KOPT-K1 (cell line): ENCODE data around the gene UGT3A1.
"Not testable (repeated sequence)": the region's sequence is repeated elsewhere in the genome, so short reads cannot be mapped to it uniquely, and the experiment has no call there.

Source experiments
- H3K27ac ChIP-seq: fragments of 200-600 bp; sonication (generic); 2 replicates; pipeline ENCODE4 v1.5.1; 2016; ENCODE audit warnings: antibody characterized with exemption, mild to moderate bottlenecking, low read depth, low read length; ENCODE audit not compliant: poor library complexity, severe bottlenecking
- H3K36me3 ChIP-seq: fragments of 200-600 bp; sonication (generic); 2 replicates; pipeline ENCODE4 v1.5.1; 2017; ENCODE audit warnings: antibody characterized with exemption, mild to moderate bottlenecking, low read length, moderate library complexity; ENCODE audit not compliant: insufficient read depth
- H3K9me3 ChIP-seq: fragments of 200-600 bp; sonication (generic); 2 replicates; pipeline ENCODE4 v1.5.1; 2017; ENCODE audit warnings: antibody characterized with exemption, low read length, mild to moderate bottlenecking; ENCODE audit not compliant: insufficient read depth, poor library complexity, severe bottlenecking

Gene UGT3A1

DNA sequence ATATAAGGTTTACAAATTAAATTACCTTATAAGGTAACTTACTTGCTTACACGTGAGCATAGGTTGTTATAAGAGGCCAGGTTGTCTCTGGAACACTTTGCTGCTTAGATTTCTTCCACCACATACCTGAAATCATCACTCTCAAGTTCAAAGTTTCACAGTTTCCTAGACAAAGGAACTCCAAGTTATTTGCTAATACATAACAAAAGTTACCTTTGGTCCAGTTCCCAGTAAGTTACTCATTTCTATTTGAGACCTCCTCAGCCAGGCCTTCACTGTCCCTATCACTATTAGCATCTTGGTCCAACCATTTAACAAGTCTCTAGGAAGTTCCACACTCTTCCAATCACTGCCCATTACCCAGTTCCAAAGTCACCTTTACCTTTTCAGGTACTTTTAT, 18.5 kb upstream of the UGT3A1 start:
- Histone ChIP-seq H3K9me3 (peaks cover 47% of the 10 kb centered on the region), H3K36me3 (no peaks in the 10 kb centered on the region), H3K27ac (no peak overlapping the region)

DNA sequence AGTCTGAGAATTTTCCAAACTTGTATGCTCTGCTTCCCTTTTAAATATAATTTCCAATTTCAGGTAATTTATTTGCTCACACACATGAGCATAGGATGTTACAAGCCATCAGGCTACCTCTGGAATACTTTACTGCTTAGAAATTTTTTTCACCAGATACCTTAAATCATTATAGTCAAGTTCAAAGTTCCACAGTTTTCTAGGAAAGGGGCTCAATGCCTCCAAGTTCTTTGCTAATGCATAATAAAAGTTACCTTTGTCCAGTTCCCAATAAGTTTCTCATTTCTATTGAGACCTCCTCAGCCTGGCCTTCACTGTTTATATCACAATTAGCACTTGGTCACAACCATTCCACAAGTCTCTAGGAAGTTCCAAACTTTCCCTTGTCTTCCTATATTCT, 16.2 kb upstream of the UGT3A1 start:
- Histone ChIP-seq H3K9me3 (peaks cover 24% of the 10 kb centered on the region), H3K36me3 (no peaks in the 10 kb centered on the region), H3K27ac (no peak overlapping the region)

DNA sequence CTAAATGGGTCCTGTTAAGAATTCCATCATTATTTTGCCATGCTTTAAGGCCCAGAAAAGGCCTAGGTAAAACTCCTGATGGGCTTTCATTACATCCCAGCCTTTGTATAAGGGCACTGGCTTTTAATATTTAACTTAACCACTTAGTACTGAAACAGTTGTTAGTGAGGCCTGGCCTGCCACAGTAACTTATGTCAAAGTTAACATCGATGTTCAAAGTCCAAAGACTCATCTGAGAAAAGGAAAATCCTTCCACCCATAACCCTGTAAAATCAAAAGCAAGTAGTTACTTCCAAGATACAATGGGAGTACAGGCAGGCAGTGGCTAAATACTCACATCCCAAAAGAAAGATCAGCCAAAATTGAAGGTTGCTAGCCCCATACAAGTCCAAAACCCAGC, 15.0 kb upstream of the UGT3A1 start:
- Histone ChIP-seq H3K27ac (no peak overlapping the region), H3K36me3 (no peaks in the 10 kb centered on the region), H3K9me3 (peaks cover 22% of the 10 kb centered on the region)

DNA sequence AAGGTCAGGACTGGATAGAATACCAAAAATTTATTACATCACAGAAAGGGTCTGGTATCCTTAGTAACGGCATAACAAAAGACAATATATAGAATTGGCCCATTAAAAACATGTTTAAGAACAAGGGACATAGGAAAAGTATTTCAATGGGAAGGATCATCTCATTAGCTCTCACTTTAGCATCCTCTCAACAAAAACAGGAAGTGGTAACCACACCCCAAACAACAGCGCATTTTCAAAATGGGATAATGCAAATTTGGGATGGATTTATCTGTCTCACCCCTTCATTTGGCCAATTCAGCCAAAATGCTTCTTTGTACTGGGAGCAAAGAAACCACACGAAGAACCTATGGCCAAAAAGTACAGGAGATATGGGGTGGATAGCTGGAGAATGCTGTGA, 9.8 kb upstream of the UGT3A1 start:
- Histone ChIP-seq H3K27ac (no peak overlapping the region), H3K9me3 (no peaks in the 10 kb centered on the region), H3K36me3 (no peaks in the 10 kb centered on the region)

DNA sequence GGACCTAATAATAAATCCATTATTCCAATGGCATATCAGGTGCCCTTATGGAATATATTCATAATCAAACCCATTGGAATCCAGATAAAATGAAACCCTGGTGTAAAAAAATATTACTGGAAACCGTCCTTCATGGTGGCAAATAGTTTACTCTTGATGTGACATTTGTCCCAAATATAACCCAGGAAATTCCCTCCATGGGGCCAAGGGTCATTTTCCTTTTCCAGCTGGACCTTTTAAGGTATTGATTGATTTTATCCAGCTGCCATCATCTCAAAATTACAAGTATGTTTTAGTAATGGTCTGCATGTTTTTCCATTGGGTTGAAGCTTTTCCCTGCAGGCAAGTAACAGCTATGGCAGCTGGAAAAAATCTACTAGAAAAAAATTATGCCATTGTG, 8.4 kb upstream of the UGT3A1 start:
- H3K9me3 ChIP-seq = no peaks in the 10 kb centered on the region

DNA sequence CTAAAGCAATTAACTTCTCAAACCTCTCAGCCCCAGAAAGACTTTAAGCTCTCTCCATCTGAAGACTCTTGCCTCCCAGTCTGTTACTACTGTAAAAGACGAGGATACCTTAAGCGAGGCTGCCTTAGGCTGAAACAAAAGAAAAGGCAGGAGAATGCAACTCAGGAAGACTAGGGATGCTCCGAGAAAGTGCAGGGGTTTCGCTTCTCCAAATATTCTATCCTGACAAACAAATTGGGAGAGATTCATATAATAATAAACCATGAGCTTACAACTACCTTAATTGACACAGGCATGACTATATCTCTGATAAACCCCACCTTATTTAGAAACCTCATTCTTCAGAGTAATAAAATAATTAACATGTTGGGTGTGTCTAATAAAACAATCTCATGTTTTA, 4.9 kb upstream of the UGT3A1 start:
- Histone ChIP-seq H3K9me3 (no peaks in the 10 kb centered on the region), H3K27ac (no peak overlapping the region), H3K36me3 (no peaks in the 10 kb centered on the region)

More for the DNA sequence above, 8.4 kb upstream of the UGT3A1 start:
- Histone ChIP-seq H3K36me3 (no peaks in the 10 kb centered on the region), H3K27ac (no peak overlapping the region)

DNA sequence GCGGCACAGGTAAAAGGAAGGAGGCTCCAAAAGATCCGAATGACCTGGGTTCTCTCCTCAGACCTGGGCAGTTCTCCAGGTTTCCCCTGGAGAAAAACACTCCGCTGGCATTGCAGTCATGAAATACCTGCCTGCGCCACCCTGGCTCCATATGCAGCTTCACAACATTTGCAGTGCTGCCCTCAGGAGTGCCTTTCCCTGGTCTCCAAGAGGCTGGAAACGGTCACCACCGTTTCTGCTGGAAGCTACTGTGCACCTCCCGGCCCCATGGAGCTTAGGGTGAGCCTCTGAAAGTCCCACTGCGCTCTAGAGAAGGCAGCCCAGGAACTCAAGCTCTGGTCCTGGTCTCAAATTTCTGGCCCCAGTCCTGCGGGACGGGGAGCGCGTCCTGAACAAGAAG, 670 bp downstream of the UGT3A1 start:
- H3K9me3 ChIP-seq = no peaks in the 10 kb centered on the region
- H3K36me3 ChIP-seq = no peaks in the 10 kb centered on the region
- H3K27ac ChIP-seq = no peak overlapping the region

DNA sequence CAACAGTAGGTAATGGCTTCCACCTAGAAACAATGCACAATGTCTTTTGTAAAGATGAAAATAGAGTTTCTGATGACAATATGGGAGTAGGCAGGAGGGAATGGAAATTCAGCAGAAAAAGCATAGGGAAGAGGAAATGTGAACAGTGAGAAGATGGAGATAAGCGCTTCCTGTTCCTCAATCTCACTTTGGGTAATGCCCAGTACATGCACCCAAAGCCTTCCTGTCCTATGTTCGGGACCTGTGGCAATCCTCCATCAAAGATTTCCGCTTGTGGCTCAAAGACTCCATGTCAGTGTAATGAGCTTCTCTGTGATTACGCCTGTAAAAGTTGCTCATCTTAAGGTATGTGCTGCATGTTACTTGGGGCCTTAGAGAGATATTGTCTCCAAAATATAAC, 2.7 kb downstream of the UGT3A1 start:
- no peaks in the 10 kb centered on the region for H3K9me3 ChIP-seq
- H3K36me3 ChIP-seq = no peaks in the 10 kb centered on the region
- no peak overlapping the region for H3K27ac ChIP-seq

DNA sequence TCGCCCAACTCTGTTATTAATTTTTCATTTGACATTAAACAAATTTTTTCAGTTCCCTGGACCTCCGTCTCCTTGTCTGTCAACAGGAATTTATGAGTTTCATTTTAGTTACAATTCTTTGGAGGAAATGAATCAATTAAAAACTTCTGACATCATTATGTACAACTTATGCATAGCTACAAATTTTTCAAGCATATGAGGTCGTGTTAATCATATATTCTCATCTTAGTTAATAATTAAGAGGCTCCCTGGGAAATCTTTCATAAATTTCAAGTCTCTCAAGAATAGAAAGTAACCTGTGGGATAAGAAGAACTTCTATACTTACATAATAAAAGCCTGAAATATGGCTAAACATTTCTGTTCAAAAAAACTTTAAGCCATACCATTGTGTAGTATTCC, 3.4 kb downstream of the UGT3A1 start:
- no peaks in the 10 kb centered on the region for H3K36me3 ChIP-seq
- H3K27ac ChIP-seq = no peak overlapping the region
- H3K9me3 ChIP-seq = peaks cover 4% of the 10 kb centered on the region

DNA sequence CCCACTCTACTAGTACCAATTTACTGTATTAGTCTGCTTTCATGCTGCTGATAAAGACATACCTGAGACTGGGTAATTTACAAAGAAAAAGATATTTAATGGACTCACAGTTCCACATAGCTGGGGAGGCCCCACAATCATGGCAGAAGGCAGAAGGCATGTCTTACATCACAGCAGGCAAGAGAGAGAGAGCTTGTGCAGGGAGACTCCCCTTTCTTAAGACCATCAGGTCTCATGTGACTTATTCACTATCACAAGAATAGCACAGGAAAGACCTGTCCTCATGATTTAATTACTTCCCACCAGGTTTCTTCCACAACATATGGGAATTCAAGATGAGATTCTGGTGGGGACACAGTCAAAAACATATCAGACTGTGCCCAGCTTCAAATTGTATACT, 11.5 kb downstream of the UGT3A1 start:
- no peak overlapping the region for H3K27ac ChIP-seq
- H3K9me3 ChIP-seq = peaks cover 24% of the 10 kb centered on the region
- no peaks in the 10 kb centered on the region for H3K36me3 ChIP-seq

DNA sequence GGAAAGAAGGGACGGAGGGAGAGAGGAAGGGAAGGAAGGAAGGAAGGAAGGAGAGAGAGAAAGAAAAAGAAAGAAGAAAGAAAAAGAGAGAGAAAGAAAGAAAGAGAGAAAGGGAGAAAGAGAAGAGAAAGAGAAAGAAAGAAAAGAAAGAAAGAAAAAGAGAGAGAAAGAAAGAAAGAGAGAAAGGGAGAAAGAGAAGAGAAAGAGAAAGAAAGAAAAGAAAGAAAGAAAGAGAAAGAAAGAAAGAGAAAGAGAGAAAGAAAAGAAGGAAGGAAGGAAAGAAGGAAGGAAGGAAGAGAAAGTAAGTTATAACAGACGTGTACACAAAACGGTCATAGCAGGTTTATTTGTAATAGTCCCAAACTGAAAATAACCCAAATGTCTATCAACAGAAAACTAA, 14.3 kb downstream of the UGT3A1 start:
- not testable (repeated sequence) for H3K27ac ChIP-seq, H3K36me3 ChIP-seq
- H3K9me3 ChIP-seq = peaks cover 11% of the 10 kb centered on the region

DNA sequence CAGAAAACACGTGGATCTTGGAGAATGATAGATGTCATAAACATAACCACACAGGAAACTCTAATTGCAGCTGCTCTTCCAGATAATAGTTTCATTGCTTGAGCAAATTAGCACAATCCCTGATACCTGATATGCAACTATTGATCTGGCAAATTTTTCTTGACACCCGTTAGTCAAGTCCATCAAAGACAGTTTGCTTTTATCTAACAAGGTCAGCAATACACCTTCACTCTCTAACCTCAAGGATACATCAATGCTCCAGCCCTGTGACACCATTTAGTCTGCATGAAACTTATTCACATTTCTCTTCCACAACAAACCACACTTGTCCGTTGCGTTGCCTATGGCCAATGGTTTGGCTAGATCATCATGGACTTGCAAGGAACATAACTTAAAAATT, 16.6 kb downstream of the UGT3A1 start:
- Histone ChIP-seq H3K27ac (no peak overlapping the region), H3K9me3 (no peaks in the 10 kb centered on the region), H3K36me3 (no peaks in the 10 kb centered on the region)

DNA sequence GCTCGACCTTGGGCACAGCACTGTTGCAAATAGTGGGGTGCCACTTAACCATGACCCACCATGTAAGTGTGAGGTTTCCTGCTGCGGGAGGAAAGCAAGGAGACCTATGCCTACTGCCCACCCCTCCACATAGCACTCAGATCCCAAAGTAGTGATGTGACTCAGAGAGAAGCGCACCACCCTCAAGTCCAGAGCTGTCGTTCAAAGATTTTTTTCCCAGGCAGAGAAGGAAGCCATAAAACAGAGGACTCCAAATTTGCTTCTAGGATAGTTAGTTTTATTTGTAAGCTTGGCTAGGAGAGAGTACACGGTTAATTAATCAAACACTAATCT, 19.3 kb downstream of the UGT3A1 start:
- no peaks in the 10 kb centered on the region for H3K9me3 ChIP-seq
- H3K27ac ChIP-seq = no peak overlapping the region

DNA sequence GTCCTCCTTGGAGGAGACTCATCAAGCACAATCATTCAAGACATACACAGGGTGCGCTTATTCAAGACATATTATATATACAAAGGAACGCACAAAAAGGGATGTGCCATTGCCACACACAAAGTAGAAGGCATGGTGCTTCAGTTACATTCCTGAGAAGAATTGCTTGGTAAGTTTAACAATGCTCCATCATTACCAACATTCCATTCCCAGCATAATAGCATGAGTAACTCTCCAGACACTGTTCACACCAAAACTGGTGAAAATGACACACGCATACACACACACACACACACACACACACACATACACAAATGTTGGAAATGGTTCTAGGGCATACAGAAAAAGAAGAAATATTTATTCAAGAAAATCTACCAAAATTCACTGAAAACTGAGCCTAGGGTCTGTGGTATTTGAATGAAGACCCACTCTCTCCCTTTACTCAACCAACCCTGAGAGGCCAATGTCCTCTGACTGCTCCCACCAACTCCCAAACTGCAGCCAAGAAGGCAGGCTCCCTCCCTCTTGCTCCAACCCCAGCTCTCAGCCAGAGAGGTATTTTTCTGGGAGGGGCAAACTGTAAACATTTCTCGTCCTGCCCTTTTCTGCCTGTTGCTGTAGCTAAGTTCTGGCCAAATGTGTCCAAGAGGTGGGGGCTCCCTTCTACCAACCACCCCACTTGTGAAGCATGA, 19.9 kb downstream of the UGT3A1 start:
- H3K9me3 ChIP-seq = no peaks in the 10 kb centered on the region
- no peaks in the 10 kb centered on the region for H3K36me3 ChIP-seq
- no peak overlapping the region for H3K27ac ChIP-seq

More for the DNA sequence above, 19.3 kb downstream of the UGT3A1 start:
- H3K36me3 ChIP-seq = no peaks in the 10 kb centered on the region

DNA sequence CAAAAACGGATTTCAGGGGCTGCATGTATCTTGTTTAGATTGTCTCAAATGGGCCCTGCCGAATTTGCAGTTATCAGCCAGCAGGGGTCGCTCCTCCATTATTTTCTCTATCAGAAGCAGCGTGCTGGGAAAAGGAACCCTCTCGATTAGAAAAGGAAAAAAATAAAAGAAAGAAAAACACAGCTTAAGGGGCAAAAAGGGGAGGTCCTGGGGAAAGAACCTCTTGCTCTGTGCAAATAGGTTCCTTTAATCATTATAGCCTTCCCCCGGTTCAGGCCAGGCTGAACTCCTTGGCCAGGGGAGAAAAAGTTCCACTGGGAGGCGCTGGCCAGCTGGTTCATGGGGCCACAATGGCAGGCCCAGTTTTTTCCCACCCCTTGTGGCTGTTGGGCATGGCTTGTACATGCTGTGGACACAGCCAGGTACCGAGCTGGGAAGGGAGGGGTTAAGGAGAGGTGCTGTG, 27.8 kb downstream of the UGT3A1 start:
- Histone ChIP-seq H3K36me3 (no peaks in the 10 kb centered on the region), H3K9me3 (peaks cover 6% of the 10 kb centered on the region), H3K27ac (no peak overlapping the region)

DNA sequence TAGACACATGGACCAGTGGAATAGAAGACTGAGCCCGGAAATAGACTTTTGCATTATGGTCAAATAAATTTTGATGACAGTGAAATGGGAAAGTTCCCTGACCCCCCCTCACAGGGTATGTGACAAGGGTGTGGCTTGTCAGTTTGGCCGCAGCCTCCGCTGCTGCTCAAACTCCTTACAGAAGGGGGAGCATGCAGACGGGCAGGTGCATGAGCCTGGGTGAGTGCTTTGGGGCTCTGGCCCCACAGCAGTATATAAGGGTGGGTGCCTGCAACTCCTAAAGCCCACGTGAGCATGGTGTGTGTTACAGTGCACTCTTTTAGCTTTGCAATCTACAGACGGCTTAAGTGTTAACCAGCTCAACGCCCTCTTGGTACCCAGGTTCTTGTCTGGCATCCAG, 30.9 kb downstream of the UGT3A1 start:
- peaks cover 6% of the 10 kb centered on the region for H3K9me3 ChIP-seq
- H3K27ac ChIP-seq = no peak overlapping the region
- H3K36me3 ChIP-seq = no peaks in the 10 kb centered on the region
